Measurements from ENCODE around the gene HOXB7.

DNA sequence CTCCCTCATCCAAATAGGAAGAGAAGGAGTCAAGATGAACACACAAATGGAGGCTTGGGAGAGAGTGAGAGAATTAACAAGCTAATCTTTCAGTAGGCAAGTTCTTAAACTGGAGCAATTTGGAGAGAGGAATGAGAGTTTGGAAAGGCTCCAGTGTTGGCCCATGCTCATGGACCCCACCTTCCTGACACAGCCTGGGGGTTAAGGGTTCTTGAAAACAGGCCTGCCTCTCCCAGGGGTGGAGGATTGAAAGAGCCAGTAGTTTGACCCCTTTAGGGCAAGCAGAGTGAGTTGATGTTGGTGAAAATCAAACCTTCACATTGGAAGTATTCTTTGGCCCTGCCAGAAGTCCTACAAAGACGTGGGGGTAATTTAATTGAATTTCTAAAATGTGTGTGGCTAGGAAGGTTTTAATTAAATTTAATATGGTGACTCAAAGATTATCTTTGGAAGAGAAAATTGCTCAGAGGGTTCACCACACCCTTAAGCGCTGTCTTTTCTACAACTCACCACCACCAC, 26.5 kb downstream of the HOXB7 start:
- TF ChIP-seq, protein P1, sequence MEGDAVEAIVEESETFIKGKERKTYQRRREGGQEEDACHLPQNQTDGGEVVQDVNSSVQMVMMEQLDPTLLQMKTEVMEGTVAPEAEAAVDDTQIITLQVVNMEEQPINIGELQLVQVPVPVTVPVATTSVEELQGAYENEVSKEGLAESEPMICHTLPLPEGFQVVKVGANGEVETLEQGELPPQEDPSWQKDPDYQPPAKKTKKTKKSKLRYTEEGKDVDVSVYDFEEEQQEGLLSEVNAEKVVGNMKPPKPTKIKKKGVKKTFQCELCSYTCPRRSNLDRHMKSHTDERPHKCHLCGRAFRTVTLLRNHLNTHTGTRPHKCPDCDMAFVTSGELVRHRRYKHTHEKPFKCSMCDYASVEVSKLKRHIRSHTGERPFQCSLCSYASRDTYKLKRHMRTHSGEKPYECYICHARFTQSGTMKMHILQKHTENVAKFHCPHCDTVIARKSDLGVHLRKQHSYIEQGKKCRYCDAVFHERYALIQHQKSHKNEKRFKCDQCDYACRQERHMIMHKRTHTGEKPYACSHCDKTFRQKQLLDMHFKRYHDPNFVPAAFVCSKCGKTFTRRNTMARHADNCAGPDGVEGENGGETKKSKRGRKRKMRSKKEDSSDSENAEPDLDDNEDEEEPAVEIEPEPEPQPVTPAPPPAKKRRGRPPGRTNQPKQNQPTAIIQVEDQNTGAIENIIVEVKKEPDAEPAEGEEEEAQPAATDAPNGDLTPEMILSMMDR (IDR thresholded peaks at IDR 0.05 in 4 of 5, conservative IDR thresholded peaks at IDR 0.05 in 1 of 5): no peak
- no peak for TF ChIP-seq POLR2A (IDR thresholded peaks at IDR 0.05)

Measured in gastrocnemius medialis (tissue), 4 donors.